ENCODE data around the gene TJP1. TPM values are rescaled to one million over a fixed set of nuclear protein-coding genes. Genes with fewer than 3 reads are reported as not detected.

TJP1 gene
- 14.8 TPM for polyA plus RNA-seq (2012; ENCODE audit: insufficient read length, low read depth)

DNA sequence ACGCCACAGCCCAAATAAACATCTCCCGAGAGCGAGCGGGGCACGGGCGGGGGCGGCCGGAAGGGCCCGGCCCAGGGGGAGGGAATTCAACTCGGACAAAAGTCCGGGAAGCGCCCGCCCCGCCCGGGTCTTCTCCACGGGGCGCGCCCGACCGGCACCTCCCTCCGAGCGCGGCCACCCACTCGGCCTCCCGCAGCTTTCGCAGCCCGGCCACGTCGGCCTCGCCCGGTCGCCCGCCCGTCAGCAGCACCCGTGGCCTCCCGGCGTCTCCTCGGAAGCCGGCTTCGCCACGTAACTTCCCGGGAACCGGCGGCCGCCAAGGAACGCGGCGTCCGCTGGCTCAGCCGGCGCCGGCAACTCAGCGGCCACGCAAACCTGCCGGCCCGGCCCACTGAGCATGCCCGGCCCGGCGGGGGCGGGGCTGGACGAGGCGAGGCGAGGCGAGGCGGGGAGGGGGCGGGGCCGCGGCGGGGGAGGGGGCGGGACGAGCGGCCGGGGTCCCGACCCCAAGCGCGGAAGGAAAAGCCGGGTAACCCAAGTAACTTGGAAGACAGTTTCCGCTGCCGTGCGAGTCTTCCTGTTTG is at the start of gene TJP1:
TSS of gene TJP1 (minus strand) at position 369 of the 584 bp plus-strand sequence. CDS start 440 bp downstream, outside the sequence.
- TF ChIP-seq TAF1 (IDR thresholded peaks at IDR 0.05; ENCODE audit: borderline replicate concordance, insufficient read depth, low read length): no peak
- no peak for TF ChIP-seq SIN3A (IDR thresholded peaks at IDR 0.05; ENCODE audit: borderline replicate concordance, insufficient read depth, low read length)
- TF ChIP-seq, protein P1, sequence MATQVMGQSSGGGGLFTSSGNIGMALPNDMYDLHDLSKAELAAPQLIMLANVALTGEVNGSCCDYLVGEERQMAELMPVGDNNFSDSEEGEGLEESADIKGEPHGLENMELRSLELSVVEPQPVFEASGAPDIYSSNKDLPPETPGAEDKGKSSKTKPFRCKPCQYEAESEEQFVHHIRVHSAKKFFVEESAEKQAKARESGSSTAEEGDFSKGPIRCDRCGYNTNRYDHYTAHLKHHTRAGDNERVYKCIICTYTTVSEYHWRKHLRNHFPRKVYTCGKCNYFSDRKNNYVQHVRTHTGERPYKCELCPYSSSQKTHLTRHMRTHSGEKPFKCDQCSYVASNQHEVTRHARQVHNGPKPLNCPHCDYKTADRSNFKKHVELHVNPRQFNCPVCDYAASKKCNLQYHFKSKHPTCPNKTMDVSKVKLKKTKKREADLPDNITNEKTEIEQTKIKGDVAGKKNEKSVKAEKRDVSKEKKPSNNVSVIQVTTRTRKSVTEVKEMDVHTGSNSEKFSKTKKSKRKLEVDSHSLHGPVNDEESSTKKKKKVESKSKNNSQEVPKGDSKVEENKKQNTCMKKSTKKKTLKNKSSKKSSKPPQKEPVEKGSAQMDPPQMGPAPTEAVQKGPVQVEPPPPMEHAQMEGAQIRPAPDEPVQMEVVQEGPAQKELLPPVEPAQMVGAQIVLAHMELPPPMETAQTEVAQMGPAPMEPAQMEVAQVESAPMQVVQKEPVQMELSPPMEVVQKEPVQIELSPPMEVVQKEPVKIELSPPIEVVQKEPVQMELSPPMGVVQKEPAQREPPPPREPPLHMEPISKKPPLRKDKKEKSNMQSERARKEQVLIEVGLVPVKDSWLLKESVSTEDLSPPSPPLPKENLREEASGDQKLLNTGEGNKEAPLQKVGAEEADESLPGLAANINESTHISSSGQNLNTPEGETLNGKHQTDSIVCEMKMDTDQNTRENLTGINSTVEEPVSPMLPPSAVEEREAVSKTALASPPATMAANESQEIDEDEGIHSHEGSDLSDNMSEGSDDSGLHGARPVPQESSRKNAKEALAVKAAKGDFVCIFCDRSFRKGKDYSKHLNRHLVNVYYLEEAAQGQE (IDR thresholded peaks at IDR 0.05; ENCODE audit: insufficient read depth in 1 of 2, low read depth in 2 of 2, low read length in 2 of 2): no peak
- TF ChIP-seq FOXP2 (optimal IDR thresholded peaks at IDR 0.05; ENCODE audit: borderline replicate concordance, extremely low read depth, extremely low read length, insufficient read depth): peak; percentile 40
- peak; percentile 70 for TF ChIP-seq POLR2AphosphoS5 (IDR thresholded peaks at IDR 0.05; ENCODE audit: low read depth, low read length)

- TF ChIP-seq TAF1 (IDR thresholded peaks at IDR 0.05; ENCODE audit: borderline replicate concordance, insufficient read depth, low read length): no peak
- TF ChIP-seq FOXP2 (optimal IDR thresholded peaks at IDR 0.05; ENCODE audit: borderline replicate concordance, extremely low read depth, extremely low read length, insufficient read depth): no peak
- TF ChIP-seq, protein P1 (IDR thresholded peaks at IDR 0.05; ENCODE audit: insufficient read depth in 1 of 2, low read depth in 2 of 2, low read length in 2 of 2): no peak
- no peak for TF ChIP-seq SIN3A (IDR thresholded peaks at IDR 0.05; ENCODE audit: borderline replicate concordance, insufficient read depth, low read length)
- TF ChIP-seq POLR2AphosphoS5 (IDR thresholded peaks at IDR 0.05; ENCODE audit: low read depth, low read length): no peak
Measured at GRCh38 chr15:29871401-29871800, 49.1 kb upstream of the TJP1 start.

GRCh38 chr15:29870495-29871151 is 48.4 kb upstream of the TJP1 start:
- TF ChIP-seq FOXP2 (optimal IDR thresholded peaks at IDR 0.05; ENCODE audit: borderline replicate concordance, extremely low read depth, extremely low read length, insufficient read depth) (no peak), TAF1 (IDR thresholded peaks at IDR 0.05; ENCODE audit: borderline replicate concordance, insufficient read depth, low read length) (no peak), POLR2AphosphoS5 (IDR thresholded peaks at IDR 0.05; ENCODE audit: low read depth, low read length) (no peak), SIN3A (IDR thresholded peaks at IDR 0.05; ENCODE audit: borderline replicate concordance, insufficient read depth, low read length) (no peak)
- TF ChIP-seq, protein P1 (IDR thresholded peaks at IDR 0.05; ENCODE audit: insufficient read depth in 1 of 2, low read depth in 2 of 2, low read length in 2 of 2): no peak

DNA sequence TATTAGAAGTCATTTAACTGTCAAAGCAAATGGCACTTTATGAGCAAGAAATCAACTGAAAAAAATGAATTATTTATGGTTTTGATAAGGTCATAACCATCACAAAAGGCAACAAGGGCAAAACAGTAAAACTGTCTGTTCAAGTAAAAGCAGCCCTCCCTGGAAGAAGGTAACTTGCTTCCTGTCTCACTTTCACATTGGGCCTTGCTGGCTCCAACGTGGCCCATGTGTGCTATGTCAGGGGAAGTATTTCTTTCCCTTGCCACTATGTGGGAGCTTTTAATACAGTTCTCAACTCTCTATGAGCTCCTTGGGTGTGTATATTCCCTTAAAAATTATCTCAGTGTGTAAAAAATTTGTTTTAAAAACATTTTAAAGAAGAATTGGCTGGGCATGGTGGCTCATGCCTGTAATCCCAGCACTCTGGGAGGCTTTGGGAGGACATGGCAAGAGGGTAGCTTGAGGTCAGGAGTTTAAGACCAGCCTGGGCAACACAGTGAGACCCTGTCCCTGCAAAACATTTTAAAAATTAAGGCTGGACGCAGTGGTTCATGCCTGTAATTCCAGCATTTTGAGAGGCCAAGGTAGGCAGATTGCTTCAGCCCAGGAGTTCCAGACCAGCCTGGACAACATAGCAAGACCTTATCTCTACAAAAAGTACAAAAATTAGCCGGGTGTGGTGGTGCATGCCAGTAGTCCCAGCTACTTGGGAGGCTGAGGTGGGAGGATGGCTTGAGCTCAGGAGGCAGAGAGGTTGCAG is 45.2 kb upstream of the TJP1 start:
- TF ChIP-seq SIN3A (IDR thresholded peaks at IDR 0.05; ENCODE audit: borderline replicate concordance, insufficient read depth, low read length) (no peak), TAF1 (IDR thresholded peaks at IDR 0.05; ENCODE audit: borderline replicate concordance, insufficient read depth, low read length) (no peak), FOXP2 (optimal IDR thresholded peaks at IDR 0.05; ENCODE audit: borderline replicate concordance, extremely low read depth, extremely low read length, insufficient read depth) (no peak), POLR2AphosphoS5 (IDR thresholded peaks at IDR 0.05; ENCODE audit: low read depth, low read length) (no peak)
- TF ChIP-seq, protein P1 (IDR thresholded peaks at IDR 0.05; ENCODE audit: insufficient read depth in 1 of 2, low read depth in 2 of 2, low read length in 2 of 2): no peak

Measured in PFSK-1 (cell line).